B cell (primary cell): ENCODE results near the gene MDP1. TPM values are rescaled to one million over a fixed set of nuclear protein-coding genes. Genes with fewer than 3 reads are reported as not detected.
A peak's percentile ranks its signal among the peaks of the same experiment; 100 is the strongest.

Experiments used
- ATAC-seq: fragments of 200-7000 bp; cut with Tn5 transposase; one replicate; pipeline ENCODE4 v1.10.0; 2021; ENCODE audit warnings: low read depth, mild to moderate bottlenecking, moderate number of reproducible peaks, moderate library complexity
- CTCF ChIA-PET: fragments of 350-600 bp; sonication (Branson Sonifier 250); formaldehyde crosslinking; loops from one replicate; lab custom pipeline; 2021; ENCODE audit warnings: antibody characterized with exemption, inconsistent platforms; lab: Charles Lee
- POLR2A ChIA-PET: fragments of 350-600 bp; sonication (Branson Sonifier 250); formaldehyde crosslinking; loops from one replicate; lab custom pipeline; 2021; ENCODE audit warnings: antibody characterized with exemption; lab: Charles Lee
- DNase-seq: peaks from one replicate; pipeline ENCODE4 v3.0.0; 2013
- H2AFZ ChIP-seq: 2 replicates; pipeline ENCODE4 v1.6.1; 2012; ENCODE audit warnings: mild to moderate bottlenecking, low read depth, low read length; ENCODE audit not compliant: insufficient read depth, poor library complexity, severe bottlenecking
- H3K27ac ChIP-seq, 2 donors: 1 replicate in 1 of 2; 2 replicates in 1 of 2; pipeline ENCODE4 v1.5.1; 2012 to 2013; ENCODE audit warnings: low read length in 2 of 2, mild to moderate bottlenecking in 2 of 2, moderate library complexity in 1 of 2
- H3K27me3 ChIP-seq, 4 experiments: fragments of 200-600 bp in 1 of 4; sonication (generic) in 1 of 4; replicated peaks in 1 of 4; 1 replicate in 2 of 4; 2 replicates in 2 of 4; pipeline versions ENCODE4 v1.6.1 to v1.7.0; 2013 to 2016; ENCODE audit warnings: low read length in 3 of 4, mild to moderate bottlenecking in 2 of 4, mixed read lengths in 1 of 4, moderate library complexity in 1 of 4; ENCODE audit not compliant: insufficient read depth in 4 of 4, control insufficient read depth in 3 of 4; ENCODE audit errors: control extremely low read depth in 1 of 4
- H3K36me3 ChIP-seq, 2 experiments: replicated peaks in 1 of 2; 1 replicate in 1 of 2; 2 replicates in 1 of 2; pipeline versions ENCODE4 v1.6.1 to v1.7.1; 2013; ENCODE audit warnings: low read length in 1 of 2; ENCODE audit not compliant: insufficient read depth in 2 of 2, control insufficient read depth in 1 of 2; ENCODE audit errors: control extremely low read depth in 1 of 2, extremely low read depth in 1 of 2
- H3K4me1 ChIP-seq, 2 donors: fragments of 200-600 bp in 1 of 2; sonication (generic) in 1 of 2; 1 replicate in 1 of 2; 2 replicates in 1 of 2; pipeline versions ENCODE4 v1.5.1 to v1.6.1; 2013 to 2017; ENCODE audit warnings: low read length in 2 of 2; ENCODE audit not compliant: control insufficient read depth in 2 of 2, insufficient read depth in 2 of 2
- H3K4me2 ChIP-seq: replicated peaks from 2 replicates; pipeline ENCODE3; 2012; ENCODE audit warnings: mild to moderate bottlenecking, low read depth, low read length; ENCODE audit not compliant: poor library complexity, severe bottlenecking
- H3K4me3 ChIP-seq, 5 experiments: fragments of 200-600 bp in 1 of 5; sonication (generic) in 1 of 5; 1 replicate in 3 of 5; 2 replicates in 2 of 5; pipeline versions ENCODE4 v1.5.1 to v1.7.0; 2011 to 2016; ENCODE audit warnings: low read length in 4 of 5, mild to moderate bottlenecking in 4 of 5, low read depth in 2 of 5, control low read depth in 1 of 5, moderate library complexity in 1 of 5; ENCODE audit not compliant: insufficient read depth in 1 of 5; ENCODE audit errors: control extremely low read depth in 1 of 5, extremely low read depth in 1 of 5
- H3K79me2 ChIP-seq: fragments of 200-600 bp; sonication (generic); one replicate; pipeline ENCODE4 v1.6.0; 2016; ENCODE audit warnings: low read length; ENCODE audit not compliant: control insufficient read depth, insufficient read depth
- H3K9ac ChIP-seq: fragments of 200-600 bp; sonication (generic); 2 replicates; pipeline ENCODE4 v1.6.1; 2017; ENCODE audit warnings: mild to moderate bottlenecking, low read length, moderate library complexity
- H3K9me3 ChIP-seq, 3 donors: one replicate each; pipeline versions ENCODE4 v1.6.1 to v1.7.1; 2013; ENCODE audit warnings: low read length in 2 of 3; ENCODE audit not compliant: control insufficient read depth in 2 of 3, insufficient read depth in 1 of 3; ENCODE audit errors: control extremely low read depth in 1 of 3
- H4K20me1 ChIP-seq: 2 replicates; pipeline ENCODE4 v1.6.0; 2012; ENCODE audit warnings: mild to moderate bottlenecking, low read length; ENCODE audit not compliant: insufficient read depth, control insufficient read depth, poor library complexity, severe bottlenecking
- H3K27ac Mint-ChIP-seq: one replicate; pipeline ENCODE4 v1.8.0; 2021; ENCODE audit warnings: mixed read lengths
- H3K27me3 Mint-ChIP-seq: one replicate; pipeline ENCODE4 v1.8.0; 2021; ENCODE audit warnings: mixed read lengths
- H3K4me1 Mint-ChIP-seq: one replicate; pipeline ENCODE4 v1.8.0; 2021; ENCODE audit warnings: mixed read lengths
- H3K4me3 Mint-ChIP-seq: one replicate; pipeline ENCODE4 v1.8.0; 2021; ENCODE audit warnings: mixed read lengths
- H3K9me3 Mint-ChIP-seq: one replicate; pipeline ENCODE4 v1.8.0; 2022; ENCODE audit warnings: mixed read lengths; ENCODE audit not compliant: insufficient read depth
- CTCF ChIP-seq: fragments of 200-600 bp; IDR thresholded peaks from one replicate; pipeline ENCODE4 v1.8.0; 2022; ENCODE audit warnings: antibody characterized with exemption, mild to moderate bottlenecking
- EZH2 ChIP-seq: IDR thresholded peaks from 2 replicates; pipeline ENCODE4 v1.6.1; 2012; ENCODE audit warnings: borderline replicate concordance, low read depth, mild to moderate bottlenecking, moderate library complexity, low read length; ENCODE audit not compliant: insufficient read depth, poor library complexity, severe bottlenecking
- WGBS: methylation state at CpG from one replicate; pipeline ENCODE4 v1.1.5; 2013; ENCODE audit warnings: missing lambda C conversion rate; ENCODE audit not compliant: insufficient coverage; 5-methylcytosine and 5-hydroxymethylcytosine counted together
- intact Hi-C: fragments of 100-400 bp; cut with micrococcal nuclease; formaldehyde crosslinking; loops from one replicate; pipeline ENCODE4 v1.10.0; 2022
- polyA plus RNA-seq: library from polyadenylated mRNA; depleted of rRNA; stranded (reverse); fragments of >200 nt; gene quantifications from 2 replicates; pipeline ENCODE4 v1.2.3, GENCODE V29; 2012
- total RNA-seq, 2 donors: library from RNA; stranded (reverse); fragments of 120-200 nt in 1 of 2; gene quantifications; 1 replicate in 1 of 2; 2 replicates in 1 of 2; pipeline versions ENCODE4 v1.2.3 to v1.2.4, GENCODE V29; 2013 to 2022

MDP1 gene
- total and polyA plus RNA-seq, 2 donors (not counting 1 experiment from before 2014, with no cell fraction given) = 11.3 to 28.1 TPM

- Histone ChIP-seq H3K4me1 (peaks cover 24 to 25% of the 10 kb centered on the region in 2 donors), H3K27me3 (no peaks in the 10 kb centered on the region), H3K9ac (no peak overlapping the region), H2AFZ (no peak overlapping the region), H3K79me2 (peaks cover 63% of the 10 kb centered on the region), H4K20me1 (no peaks in the 10 kb centered on the region), H3K27ac (no peak overlapping the region), H3K36me3 (peaks cover 2 to 14% of the 10 kb centered on the region in 2 experiments), H3K4me3 (no peak overlapping the region), H3K4me2 (no peak overlapping the region), H3K9me3 (no peaks in the 10 kb centered on the region)
- Mint-ChIP-seq H3K4me1 (peaks cover 37% of the 10 kb centered on the region), H3K9me3 (no peaks in the 10 kb centered on the region), H3K27me3 (no peaks in the 10 kb centered on the region), H3K4me3 (no peak overlapping the region), H3K27ac (peak overlapping the region; percentile 60)
- ChIA-PET POLR2A (no interaction called here), CTCF (interaction anchor here (0.7 kb wide), 1 partner anchor 211 kb away, joined by 3 read pairs; no protein-coding TSS in a partner anchor)
- intact Hi-C loops = loop anchor here (5.0 kb wide), 1 partner anchor 98 kb away; the partner anchor contains the start of genes DHRS1 and NOP9
- TF ChIP-seq EZH2 (no peak), CTCF (no peak)
- DNase-seq = no peak
- whole genome bisulfite sequencing = 87% methylated on average over 3 of the region's 7 CpGs
- ATAC-seq = no peak
Measured at GRCh38 chr14:24198814-24199524, 16.9 kb downstream of the MDP1 start.

GRCh38 chr14:24197056-24197450, 18.8 kb downstream of the MDP1 start:
- H3K9me3 Mint-ChIP-seq = no peaks in the 10 kb centered on the region
- Histone ChIP-seq H3K4me3 (no peak overlapping the region), H3K4me2 (peak overlapping the region; percentile 91), H2AFZ (no peak overlapping the region), H3K27me3 (no peaks in the 10 kb centered on the region), H3K9me3 (no peaks in the 10 kb centered on the region), H3K36me3 (peaks cover 0 to 17% of the 10 kb centered on the region in 2 experiments), H3K4me1 (peaks cover 25 to 26% of the 10 kb centered on the region in 2 donors), H3K9ac (no peak overlapping the region), H4K20me1 (no peaks in the 10 kb centered on the region), H3K79me2 (peaks cover 70% of the 10 kb centered on the region), H3K27ac (peak overlapping the region; percentile 98 to 99)
- peak overlapping the region; percentile 80 for H3K27ac Mint-ChIP-seq
- H3K4me3 Mint-ChIP-seq = peak overlapping the region; percentile 89
- WGBS = 0% methylated on average over 1 of the region's 2 CpGs
- intact Hi-C loops = loop anchor here (5.0 kb wide), 1 partner anchor 100 kb away; the partner anchor contains the start of genes DHRS1 and NOP9
- TF ChIP-seq EZH2 (no peak), CTCF (no peak)
- no peak for ATAC-seq
- H3K27me3 Mint-ChIP-seq = no peaks in the 10 kb centered on the region
- peaks cover 49% of the 10 kb centered on the region for H3K4me1 Mint-ChIP-seq
- no peak for DNase-seq
- ChIA-PET POLR2A (interaction anchor here (1.1 to 3.6 kb wide), 4 partner anchors 10 to 116 kb away, joined by 3 to 64 read pairs (median 10); partner anchors contain the start of genes CHMP4A, MDP1, PSME2 and RNF31), CTCF (interaction anchor here (1.0 to 2.3 kb wide), 4 partner anchors 16 to 36 kb away, joined by 4 to 21 read pairs (median 8); partner anchors contain the start of genes CHMP4A, IRF9 and MDP1)
